ENCODE results near the gene ITGB8. TPM values are rescaled to one million over a fixed set of nuclear protein-coding genes. Genes with fewer than 3 reads are reported as not detected.

Gene ITGB8
- total RNA-seq, 1 donor from 2014 or later: 1.5 TPM

- Histone ChIP-seq H3K27me3 (ENCODE audit: low read depth) (no peaks in the 10 kb centered on the region), H3K4me3 (no peak overlapping the region), H3K9me3 (replicated peaks) (no peaks in the 10 kb centered on the region), H3K4me1 (peaks cover under 1% of the 10 kb centered on the region), H3K27ac (replicated peaks) (no peak overlapping the region), H3K36me3 (no peaks in the 10 kb centered on the region)
- no peak for TF ChIP-seq CTCF (IDR thresholded peaks at IDR 0.05; ENCODE audit: borderline replicate concordance)
- intact Hi-C loops (cut with micrococcal nuclease): no loop called here
- DNase-seq: no peak
Measured at GRCh38 chr7:20454202-20454601, 123.5 kb downstream of the ITGB8 start.

- no peak overlapping the region for H3K27ac ChIP-seq (replicated peaks)
- DNase-seq: no peak
- H3K27me3 ChIP-seq (ENCODE audit: low read depth): no peaks in the 10 kb centered on the region
- H3K4me1 ChIP-seq: peaks cover 10% of the 10 kb centered on the region
- H3K36me3 ChIP-seq: no peaks in the 10 kb centered on the region
- intact Hi-C loops (cut with micrococcal nuclease): no loop called here
- no peaks in the 10 kb centered on the region for H3K9me3 ChIP-seq (replicated peaks)
- no peak for TF ChIP-seq CTCF (IDR thresholded peaks at IDR 0.05; ENCODE audit: borderline replicate concordance)
- no peak overlapping the region for H3K4me3 ChIP-seq
Measured at GRCh38 chr7:20456701-20457100, 126.0 kb downstream of the ITGB8 start.

GRCh38 chr7:20458521-20458920 lies 127.8 kb downstream of the ITGB8 start:
- no peaks in the 10 kb centered on the region for H3K9me3 ChIP-seq (replicated peaks)
- peaks cover 10% of the 10 kb centered on the region for H3K4me1 ChIP-seq
- intact Hi-C loops (cut with micrococcal nuclease): no loop called here
- no peaks in the 10 kb centered on the region for H3K27me3 ChIP-seq (ENCODE audit: low read depth)
- no peak overlapping the region for H3K4me3 ChIP-seq
- no peaks in the 10 kb centered on the region for H3K36me3 ChIP-seq
- DNase-seq: no peak
- no peak overlapping the region for H3K27ac ChIP-seq (replicated peaks)
- no peak for TF ChIP-seq CTCF (IDR thresholded peaks at IDR 0.05; ENCODE audit: borderline replicate concordance)

- DNase-seq: no peak
- TF ChIP-seq CTCF (IDR thresholded peaks at IDR 0.05; ENCODE audit: borderline replicate concordance): no peak
- Histone ChIP-seq H3K9me3 (replicated peaks) (no peaks in the 10 kb centered on the region), H3K27ac (replicated peaks) (no peak overlapping the region), H3K4me1 (peaks cover 10% of the 10 kb centered on the region), H3K4me3 (no peak overlapping the region), H3K27me3 (ENCODE audit: low read depth) (no peaks in the 10 kb centered on the region), H3K36me3 (no peaks in the 10 kb centered on the region)
- intact Hi-C loops (cut with micrococcal nuclease): no loop called here
Measured at GRCh38 chr7:20459419-20459818, 128.7 kb downstream of the ITGB8 start.

GRCh38 chr7:20464891-20465290 lies 134.2 kb downstream of the ITGB8 start:
- DNase-seq: no peak

More at GRCh38 chr7:20464891-20465290, 134.2 kb downstream of the ITGB8 start:
- Histone ChIP-seq H3K9me3 (replicated peaks) (no peaks in the 10 kb centered on the region), H3K27ac (replicated peaks) (no peak overlapping the region), H3K4me3 (no peak overlapping the region), H3K4me1 (peaks cover 2% of the 10 kb centered on the region), H3K36me3 (no peaks in the 10 kb centered on the region), H3K27me3 (ENCODE audit: low read depth) (no peaks in the 10 kb centered on the region)
- TF ChIP-seq CTCF (IDR thresholded peaks at IDR 0.05; ENCODE audit: borderline replicate concordance): no peak
- intact Hi-C loops (cut with micrococcal nuclease): no loop called here

Other genes with a start within 250 kb of the ITGB8 start
- gene MACC1, start 113.5 kb upstream of the ITGB8 start, total RNA-seq: 0.03 TPM